KG1 (cell line): ENCODE measurements around the gene SLCO6A1.

ENCODE experiments used
- DNase-seq: peaks from one replicate; lab custom pipeline; 2025; lab: John Stamatoyannopoulos, UW

Gene SLCO6A1

GRCh38 chr5:102453716-102454115, 45.1 kb downstream of the SLCO6A1 start:
- DNase-seq = no peak

- no peak for DNase-seq
These were observed 47.7 kb downstream of the SLCO6A1 start for GRCh38 chr5:102451082-102451481.

GRCh38 chr5:102450313-102450990, 48.3 kb downstream of the SLCO6A1 start:
- DNase-seq = no peak

- no peak for DNase-seq
These were observed 65.3 kb downstream of the SLCO6A1 start for GRCh38 chr5:102433473-102433872.

- no peak for DNase-seq
These were observed 77.2 kb downstream of the SLCO6A1 start for GRCh38 chr5:102421647-102422046.

GRCh38 chr5:102418531-102418930, 80.3 kb downstream of the SLCO6A1 start:
- no peak for DNase-seq

GRCh38 chr5:102414448-102414847, 84.4 kb downstream of the SLCO6A1 start:
- DNase-seq = no peak

- no peak for DNase-seq
These were observed 110.6 kb downstream of the SLCO6A1 start for GRCh38 chr5:102388235-102388634.

GRCh38 chr5:102385365-102385764, 113.4 kb downstream of the SLCO6A1 start:
- DNase-seq = no peak

- no peak for DNase-seq
These were observed 118.6 kb downstream of the SLCO6A1 start for GRCh38 chr5:102380174-102380573.

- no peak for DNase-seq
These were observed 122.9 kb downstream of the SLCO6A1 start for GRCh38 chr5:102375876-102376275.

GRCh38 chr5:102375272-102375671, 123.5 kb downstream of the SLCO6A1 start:
- no peak for DNase-seq

- DNase-seq = no peak
These were observed 130.4 kb downstream of the SLCO6A1 start for GRCh38 chr5:102368392-102368791.

GRCh38 chr5:102341681-102342288, 157.0 kb downstream of the SLCO6A1 start:
- DNase-seq = no peak

GRCh38 chr5:102324714-102325113, 174.1 kb downstream of the SLCO6A1 start:
- DNase-seq = no peak
